Hematopoietic multipotent progenitor cell treated with erythropoietin and hydrocortisone succinate and interleukin-3 and kit ligand, for 6 days (in vitro differentiated cells): Measurements from ENCODE around the gene GRAMD1A.
"Not testable (repeated sequence)": the region's sequence is repeated elsewhere in the genome, so short reads cannot be mapped to it uniquely, and the experiment has no call there.

ENCODE experiments used
- DNase-seq: peaks from one replicate; pipeline ENCODE4 v3.0.0-alpha.2; 2015

Gene GRAMD1A

GRCh38 chr19:35004517-35005255, 4.6 kb downstream of the GRAMD1A start:
- no peak for DNase-seq

DNA sequence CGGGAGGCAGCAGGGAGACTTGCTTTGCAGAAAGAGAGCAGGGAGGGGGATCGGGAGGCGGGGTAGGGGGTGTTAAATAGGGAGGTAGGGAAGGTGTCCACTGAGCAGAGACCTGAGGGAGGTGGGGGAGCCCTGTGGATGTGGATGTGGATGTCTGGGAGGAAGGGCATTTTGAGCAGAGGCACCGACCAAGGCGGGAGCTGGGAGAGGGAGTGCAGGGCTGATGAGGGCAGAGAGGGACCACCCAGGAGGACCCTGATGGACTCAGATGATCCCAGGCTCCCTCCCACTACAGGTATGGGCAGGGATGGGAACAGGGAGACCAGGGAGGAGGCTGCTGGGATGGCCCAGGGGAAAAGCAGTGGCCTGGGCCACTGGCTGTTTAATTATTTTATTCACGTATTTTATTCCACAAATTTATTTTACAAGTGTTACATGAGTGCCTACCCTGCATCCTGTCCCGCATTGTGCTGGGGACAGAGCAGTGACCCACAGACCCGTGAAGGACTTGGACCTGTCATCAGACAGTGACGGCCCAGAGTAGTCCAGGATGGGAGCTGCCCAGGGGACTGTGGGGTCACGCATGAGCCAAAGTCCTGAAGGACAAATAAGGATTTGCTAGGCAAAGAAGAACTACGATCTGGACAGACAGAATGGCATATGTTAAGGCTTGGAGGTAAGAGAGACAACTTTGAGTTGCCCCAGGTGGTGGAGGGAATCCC, 5.3 kb downstream of the GRAMD1A start:
- no peak for DNase-seq

GRCh38 chr19:35006007-35006341, 5.9 kb downstream of the GRAMD1A start:
- DNase-seq = not testable (repeated sequence)

GRCh38 chr19:35006342-35006998, 6.3 kb downstream of the GRAMD1A start:
- DNase-seq = no peak

- DNase-seq = no peak
Measured at GRCh38 chr19:35006999-35007365, 6.9 kb downstream of the GRAMD1A start.

DNA sequence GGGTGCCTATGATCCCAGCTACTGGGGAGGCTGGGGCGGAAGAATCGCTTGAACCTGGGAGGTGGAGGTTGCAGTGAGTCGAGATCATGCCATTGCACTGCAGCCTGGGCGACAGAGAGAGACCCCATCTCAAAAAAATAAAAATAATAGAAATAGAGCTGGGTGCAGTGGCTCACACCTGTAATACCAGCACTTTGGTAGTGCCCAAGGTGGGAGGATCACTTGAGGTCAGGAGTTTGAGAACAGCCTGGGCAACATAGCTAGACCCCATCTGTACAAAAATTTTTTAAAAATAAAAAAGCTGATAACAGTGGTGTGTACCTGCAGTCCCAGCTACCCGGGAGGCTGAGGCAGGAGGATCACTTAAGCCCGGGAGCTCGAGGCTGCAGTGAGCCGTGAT, 7.3 kb downstream of the GRAMD1A start:
- not testable (repeated sequence) for DNase-seq

DNA sequence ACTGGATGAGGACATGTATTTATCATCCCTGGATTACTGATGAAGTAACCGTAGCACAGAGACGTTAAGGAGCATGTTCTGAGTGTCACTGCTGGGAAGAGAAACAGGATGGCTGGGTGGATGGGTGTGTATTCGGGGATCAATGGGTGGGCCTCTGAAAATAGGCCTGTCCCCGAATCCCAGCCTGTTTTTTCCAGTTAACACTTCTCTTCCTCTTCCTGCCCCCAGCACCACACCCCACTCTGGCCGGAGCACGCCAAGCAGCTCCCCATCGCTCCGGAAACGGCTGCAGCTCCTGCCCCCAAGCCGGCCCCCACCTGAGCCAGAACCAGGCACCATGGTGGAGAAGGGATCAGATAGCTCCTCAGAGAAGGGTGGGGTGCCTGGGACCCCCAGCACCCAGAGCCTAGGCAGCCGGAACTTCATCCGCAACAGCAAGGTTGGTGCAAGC, 8.8 kb downstream of the GRAMD1A start:
- DNase-seq = no peak

- DNase-seq = no peak
Measured at GRCh38 chr19:35009424-35010415, 9.6 kb downstream of the GRAMD1A start.

DNA sequence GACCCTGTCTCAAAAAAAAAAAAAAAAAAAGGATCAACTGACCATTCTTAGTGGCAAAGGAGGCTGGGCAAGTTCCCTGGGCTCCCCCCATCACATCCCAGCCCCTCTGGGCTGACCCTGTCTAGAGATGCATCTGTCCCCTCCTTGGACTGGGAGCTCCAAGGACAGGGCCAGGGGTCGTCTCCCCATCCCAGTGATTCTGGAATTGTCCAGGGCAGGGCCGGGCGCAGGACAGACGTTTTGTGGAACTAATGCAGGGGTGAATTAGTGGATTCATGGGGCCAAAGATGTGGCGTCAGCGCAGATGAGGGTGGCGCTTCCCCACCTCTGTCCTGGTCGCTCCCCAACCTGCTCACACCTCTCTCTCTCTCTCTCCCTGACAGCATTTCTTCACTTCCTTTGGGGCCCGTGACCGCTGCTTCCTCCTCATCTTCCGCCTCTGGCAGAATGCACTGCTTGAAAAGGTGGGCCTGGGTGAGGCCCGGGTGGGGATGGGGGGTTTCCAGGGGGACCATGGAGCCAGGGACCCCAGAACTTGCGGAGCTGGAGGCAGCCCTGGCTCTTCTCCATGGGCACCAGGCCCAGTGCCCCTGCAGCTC, 11.1 kb downstream of the GRAMD1A start:
- no peak for DNase-seq

GRCh38 chr19:35011737-35012682, 11.9 kb downstream of the GRAMD1A start:
- DNase-seq = no peak

GRCh38 chr19:35013041-35013819, 13.1 kb downstream of the GRAMD1A start:
- DNase-seq = peak; percentile 69

- DNase-seq = peak; percentile 77
Measured at GRCh38 chr19:35013820-35014754, 14.0 kb downstream of the GRAMD1A start.

DNA sequence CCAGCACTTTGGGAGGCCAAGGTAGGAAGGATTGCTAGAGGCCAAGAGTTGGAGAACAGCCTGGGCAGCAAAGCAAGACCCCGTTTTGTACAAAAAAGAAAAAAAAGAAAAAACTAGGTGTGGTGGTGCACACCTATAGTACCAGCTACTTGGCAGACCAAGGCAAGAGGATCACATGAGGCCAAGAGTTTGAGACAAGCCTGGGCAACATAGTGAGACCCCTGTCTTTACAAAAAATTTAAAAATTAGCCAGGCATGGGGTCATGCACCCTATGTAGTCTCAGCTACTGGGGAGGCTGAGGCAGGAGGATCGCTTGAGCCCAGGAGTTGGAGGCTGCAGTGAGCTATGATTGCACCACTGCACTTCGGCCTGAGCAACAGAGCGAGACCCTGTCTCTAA, 14.7 kb downstream of the GRAMD1A start:
- not testable (repeated sequence) for DNase-seq

DNA sequence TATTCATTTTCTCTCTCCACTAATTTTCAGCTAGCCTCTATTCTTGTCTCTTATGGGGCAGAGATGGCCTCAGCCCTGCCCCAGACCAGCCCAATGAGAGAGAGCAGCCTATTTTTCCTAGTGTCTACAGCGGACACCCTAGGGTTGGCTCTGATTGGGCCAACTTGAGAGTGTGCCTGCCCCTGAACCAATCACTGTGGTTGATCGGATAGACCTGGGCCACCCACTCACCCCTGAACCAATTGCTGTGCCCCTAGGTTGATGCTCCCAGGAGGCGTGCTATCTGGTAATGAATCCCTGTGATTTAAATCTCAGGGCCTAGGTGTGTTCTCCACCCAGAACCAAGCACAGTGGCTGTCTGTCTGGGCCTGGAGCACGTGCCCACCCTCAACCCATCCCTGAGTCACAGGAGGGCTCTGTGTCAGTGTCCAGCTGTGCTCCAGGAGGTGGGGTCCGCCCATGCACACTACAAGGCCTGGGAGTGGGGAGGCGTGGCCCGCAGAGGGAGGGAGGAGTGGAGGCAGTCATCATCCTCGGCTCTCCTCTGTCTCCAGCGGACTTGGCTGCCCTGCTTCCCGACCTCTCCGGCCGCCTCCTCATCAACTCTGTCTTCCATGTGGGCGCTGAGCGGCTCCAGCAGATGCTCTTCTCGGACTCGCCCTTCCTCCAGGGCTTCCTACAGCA, 15.3 kb downstream of the GRAMD1A start:
- no peak for DNase-seq

DNA sequence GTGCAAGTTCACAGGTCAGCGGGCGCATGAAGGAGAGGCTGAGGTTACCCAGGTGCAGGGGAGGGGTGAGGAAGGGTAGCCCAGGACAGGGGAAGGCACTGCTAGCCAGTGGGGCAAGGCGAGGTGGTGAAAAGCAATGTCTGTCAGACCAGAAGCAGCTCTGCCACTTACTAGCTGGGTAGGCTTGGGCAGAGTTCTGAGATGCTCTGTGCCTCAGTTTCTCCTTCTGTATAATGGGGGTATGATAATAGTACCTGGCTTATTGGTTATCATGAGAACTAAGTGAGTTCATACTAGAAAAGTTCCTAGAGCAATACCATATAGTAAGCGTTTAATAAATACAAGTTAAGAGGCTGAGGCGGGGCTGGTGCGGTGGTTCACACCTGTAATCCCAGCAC, 15.8 kb downstream of the GRAMD1A start:
- DNase-seq = no peak

GRCh38 chr19:35017507-35017906, 17.4 kb downstream of the GRAMD1A start:
- DNase-seq = no peak

- no peak for DNase-seq
Measured at GRCh38 chr19:35018379-35018778, 18.3 kb downstream of the GRAMD1A start.

DNA sequence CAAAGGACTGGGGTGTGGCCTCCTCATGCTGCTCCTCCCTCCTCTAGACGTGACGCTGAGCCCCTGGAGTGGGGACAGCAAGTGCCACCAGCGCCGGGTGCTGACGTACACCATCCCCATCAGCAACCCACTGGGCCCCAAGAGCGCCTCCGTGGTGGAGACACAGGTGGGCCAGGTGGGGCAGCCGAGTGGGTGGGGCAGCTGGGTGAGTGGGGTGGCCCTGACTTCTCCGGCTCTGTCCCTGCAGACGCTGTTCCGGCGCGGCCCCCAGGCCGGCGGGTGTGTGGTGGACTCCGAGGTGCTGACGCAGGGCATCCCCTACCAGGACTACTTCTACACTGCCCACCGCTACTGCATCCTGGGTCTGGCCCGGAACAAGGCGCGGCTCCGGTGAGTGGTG, 19.0 kb downstream of the GRAMD1A start:
- no peak for DNase-seq

GRCh38 chr19:35021016-35021415, 20.9 kb downstream of the GRAMD1A start:
- no peak for DNase-seq
